DOHH2 (cell line): ENCODE data around the gene LILRB5.

Experiments used
- H3F3A ChIP-seq: fragments of 200-600 bp; sonication (generic), shearing (Covaris generic); 2 replicates; pipeline ENCODE4 v1.6.0; 2016; ENCODE audit warnings: antibody characterized with exemption, mild to moderate bottlenecking; ENCODE audit not compliant: control insufficient read depth, insufficient read depth
- H3K27ac ChIP-seq: fragments of 200-600 bp; sonication (generic); 2 replicates; pipeline ENCODE4 v1.5.1; 2014; ENCODE audit warnings: low read depth, mild to moderate bottlenecking, low read length, moderate library complexity
- H3K27me3 ChIP-seq: fragments of 200-600 bp; sonication (generic); 2 replicates; pipeline ENCODE4 v1.6.1; 2014; ENCODE audit warnings: mild to moderate bottlenecking, low read length, mixed read lengths; ENCODE audit not compliant: control insufficient read depth
- H3K36me3 ChIP-seq: fragments of 200-600 bp; sonication (generic); 2 replicates; pipeline ENCODE4 v1.6.1; 2014; ENCODE audit warnings: mild to moderate bottlenecking, low read length, moderate library complexity, mixed read lengths; ENCODE audit not compliant: control insufficient read depth
- H3K4me1 ChIP-seq: fragments of 200-600 bp; sonication (generic); 2 replicates; pipeline ENCODE4 v1.6.1; 2014; ENCODE audit warnings: mild to moderate bottlenecking, low read length, mixed read lengths; ENCODE audit not compliant: control insufficient read depth
- H3K4me2 ChIP-seq: fragments of 200-600 bp; sonication (generic); 2 replicates; pipeline ENCODE4 v1.6.0; 2014; ENCODE audit warnings: mild to moderate bottlenecking, low read length, moderate library complexity
- H3K4me3 ChIP-seq: fragments of 200-600 bp; sonication (generic); 2 replicates; pipeline ENCODE4 v1.5.1; 2014; ENCODE audit warnings: mild to moderate bottlenecking, low read length, mixed read lengths
- H3K79me2 ChIP-seq: fragments of 200-600 bp; sonication (generic); 2 replicates; pipeline ENCODE4 v1.6.1; 2014; ENCODE audit warnings: mild to moderate bottlenecking, low read length, mixed read lengths; ENCODE audit not compliant: control insufficient read depth
- H3K9me2 ChIP-seq: fragments of 200-600 bp; sonication (generic); replicated peaks from 2 replicates; pipeline ENCODE4 v1.6.1; 2014; ENCODE audit warnings: mild to moderate bottlenecking, low read length, mixed read lengths; ENCODE audit not compliant: control insufficient read depth
- H3K9me3 ChIP-seq: fragments of 200-600 bp; sonication (generic); 2 replicates; pipeline ENCODE4 v1.6.1; 2014; ENCODE audit warnings: antibody characterized with exemption, low read length, mixed read lengths; ENCODE audit not compliant: control insufficient read depth, insufficient read depth
- H4K20me1 ChIP-seq: fragments of 200-600 bp; sonication (generic); 2 replicates; pipeline ENCODE4 v1.6.0; 2014; ENCODE audit warnings: low read depth, mild to moderate bottlenecking, antibody characterized with exemption, low read length, moderate library complexity; ENCODE audit not compliant: control insufficient read depth, insufficient read depth
- EZH2phosphoT487 ChIP-seq: fragments of 200-600 bp; sonication (generic); IDR thresholded peaks from 2 replicates; pipeline ENCODE4 v1.6.1; 2017; ENCODE audit warnings: borderline replicate concordance, mild to moderate bottlenecking, antibody characterized with exemption, low read length, moderate library complexity, mixed read lengths
- TF ChIP-seq, protein P1 (sequence below): fragments of 200-600 bp; sonication (generic); IDR thresholded peaks from one replicate; pipeline ENCODE4 v1.5.1; 2014; ENCODE audit warnings: antibody characterized with exemption, mild to moderate bottlenecking, low read depth, low read length; ENCODE audit not compliant: poor library complexity, severe bottlenecking

Gene LILRB5

DNA sequence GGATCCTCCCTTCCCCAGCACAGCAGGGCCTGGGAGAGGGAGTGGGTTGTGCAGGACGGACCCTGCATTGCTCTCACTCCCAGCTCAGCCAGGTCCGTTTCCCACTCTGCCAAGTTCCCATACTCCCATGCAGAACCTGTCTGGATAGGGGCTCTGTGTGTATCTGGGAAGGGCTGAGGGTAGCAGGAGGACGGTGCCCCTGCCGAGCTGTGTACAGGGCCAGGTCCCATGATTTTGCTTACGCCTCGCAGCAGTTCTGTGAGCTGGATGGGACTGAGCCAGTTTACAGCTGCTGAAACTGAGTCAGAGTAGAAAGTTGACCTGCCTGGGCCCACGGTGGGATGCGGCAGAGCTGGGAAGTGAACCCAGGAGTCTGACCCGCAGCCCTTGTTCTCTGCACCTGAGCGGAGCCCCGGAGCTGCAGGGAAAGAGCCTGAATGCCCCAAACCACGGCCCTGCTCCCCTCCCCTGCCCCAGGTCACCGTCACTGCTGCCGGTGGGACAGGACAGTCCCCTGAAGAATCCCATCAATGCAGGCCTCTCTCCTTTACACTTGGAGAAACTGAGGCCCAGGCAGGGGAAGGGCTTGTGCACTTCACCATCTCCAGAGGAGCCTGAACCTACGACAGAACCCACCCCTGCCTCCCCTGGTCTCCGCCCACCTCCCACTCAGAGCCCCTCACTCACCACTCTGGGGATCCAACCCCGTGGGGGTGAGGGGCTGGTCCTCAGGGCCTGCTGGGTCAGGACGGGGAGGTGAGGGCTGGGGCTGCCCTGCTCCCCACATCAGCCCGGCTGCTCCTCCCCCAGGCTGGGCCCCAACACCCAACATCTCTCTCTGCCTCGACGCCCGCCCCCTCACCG, 3.5 kb downstream of the LILRB5 start:
- H3K4me3 ChIP-seq = no peak overlapping the region
- no peaks in the 10 kb centered on the region for H3K79me2 ChIP-seq
- no peaks in the 10 kb centered on the region for H3K9me2 ChIP-seq
- no peaks in the 10 kb centered on the region for H3K9me3 ChIP-seq
- H3K4me2 ChIP-seq = no peak overlapping the region
- no peaks in the 10 kb centered on the region for H4K20me1 ChIP-seq
- no peak overlapping the region for H3K27ac ChIP-seq
- no peaks in the 10 kb centered on the region for H3K36me3 ChIP-seq
- no peak for TF ChIP-seq EZH2phosphoT487
- TF ChIP-seq, protein P1, sequence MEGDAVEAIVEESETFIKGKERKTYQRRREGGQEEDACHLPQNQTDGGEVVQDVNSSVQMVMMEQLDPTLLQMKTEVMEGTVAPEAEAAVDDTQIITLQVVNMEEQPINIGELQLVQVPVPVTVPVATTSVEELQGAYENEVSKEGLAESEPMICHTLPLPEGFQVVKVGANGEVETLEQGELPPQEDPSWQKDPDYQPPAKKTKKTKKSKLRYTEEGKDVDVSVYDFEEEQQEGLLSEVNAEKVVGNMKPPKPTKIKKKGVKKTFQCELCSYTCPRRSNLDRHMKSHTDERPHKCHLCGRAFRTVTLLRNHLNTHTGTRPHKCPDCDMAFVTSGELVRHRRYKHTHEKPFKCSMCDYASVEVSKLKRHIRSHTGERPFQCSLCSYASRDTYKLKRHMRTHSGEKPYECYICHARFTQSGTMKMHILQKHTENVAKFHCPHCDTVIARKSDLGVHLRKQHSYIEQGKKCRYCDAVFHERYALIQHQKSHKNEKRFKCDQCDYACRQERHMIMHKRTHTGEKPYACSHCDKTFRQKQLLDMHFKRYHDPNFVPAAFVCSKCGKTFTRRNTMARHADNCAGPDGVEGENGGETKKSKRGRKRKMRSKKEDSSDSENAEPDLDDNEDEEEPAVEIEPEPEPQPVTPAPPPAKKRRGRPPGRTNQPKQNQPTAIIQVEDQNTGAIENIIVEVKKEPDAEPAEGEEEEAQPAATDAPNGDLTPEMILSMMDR = no peak
- no peaks in the 10 kb centered on the region for H3K4me1 ChIP-seq
- H3K27me3 ChIP-seq = peaks cover 13% of the 10 kb centered on the region
- H3F3A ChIP-seq = 0 out of 2 replicates have a peak, but pooled peaks cover 2% of the 10 kb centered on the region

DNA sequence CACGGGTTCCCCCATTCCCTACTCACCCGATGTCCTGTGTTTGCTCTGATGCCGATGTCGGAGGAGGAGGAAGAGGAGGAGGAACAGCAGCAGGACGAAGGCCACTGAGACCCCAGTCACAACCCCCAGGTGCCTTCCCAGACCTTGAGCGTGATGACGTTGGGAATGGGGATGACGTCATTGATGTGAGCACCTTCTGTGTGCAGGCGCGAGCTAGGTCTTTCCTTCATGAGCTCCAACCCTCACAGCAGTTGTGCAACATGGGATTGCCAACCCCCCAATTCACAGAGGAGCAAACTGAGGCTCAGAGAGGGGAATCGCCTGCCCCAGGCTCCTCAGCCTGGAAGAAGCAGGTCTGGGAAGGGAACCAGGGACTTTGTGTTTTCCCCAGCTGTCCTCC, 4.2 kb downstream of the LILRB5 start:
- Histone ChIP-seq H3K27me3 (peaks cover 13% of the 10 kb centered on the region), H3K4me2 (no peak overlapping the region), H3F3A (0 out of 2 replicates have a peak, but pooled peaks cover 2% of the 10 kb centered on the region), H4K20me1 (no peaks in the 10 kb centered on the region), H3K36me3 (no peaks in the 10 kb centered on the region), H3K9me2 (no peaks in the 10 kb centered on the region), H3K79me2 (no peaks in the 10 kb centered on the region), H3K27ac (no peak overlapping the region), H3K9me3 (no peaks in the 10 kb centered on the region), H3K4me3 (no peak overlapping the region), H3K4me1 (peaks cover 4% of the 10 kb centered on the region)
- TF ChIP-seq, protein P1 = no peak
- TF ChIP-seq EZH2phosphoT487 = no peak

DNA sequence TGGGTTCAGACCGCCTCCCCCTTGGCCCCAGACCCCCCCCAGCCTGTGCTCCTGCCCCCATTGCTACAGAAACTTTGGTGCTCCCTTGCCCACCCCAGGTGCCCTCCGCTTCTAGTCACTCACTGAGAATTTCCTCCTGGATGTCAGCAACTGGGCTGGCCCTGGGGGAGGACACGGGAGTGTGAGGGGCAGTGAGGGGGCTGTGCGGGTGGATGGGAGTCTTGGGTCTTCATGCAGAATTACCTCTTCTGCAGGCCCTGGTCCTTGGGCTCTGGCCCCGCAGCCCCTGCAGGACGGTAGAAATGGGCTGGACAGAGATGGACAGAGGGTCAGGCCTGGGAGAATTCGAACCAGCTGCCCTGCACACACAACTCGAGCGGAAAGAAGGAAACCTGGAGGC, 4.8 kb downstream of the LILRB5 start:
- Histone ChIP-seq H3F3A (0 out of 2 replicates have a peak, but pooled peaks cover 2% of the 10 kb centered on the region), H3K27ac (no peak overlapping the region), H3K36me3 (no peaks in the 10 kb centered on the region), H3K4me1 (peaks cover 9% of the 10 kb centered on the region), H3K4me3 (no peak overlapping the region), H3K27me3 (peaks cover 12% of the 10 kb centered on the region), H3K9me2 (no peaks in the 10 kb centered on the region), H3K9me3 (no peaks in the 10 kb centered on the region), H3K79me2 (no peaks in the 10 kb centered on the region), H3K4me2 (no peak overlapping the region), H4K20me1 (no peaks in the 10 kb centered on the region)
- TF ChIP-seq, protein P1 = no peak
- TF ChIP-seq EZH2phosphoT487 = no peak
